HepG2 (cell line): ENCODE results near the gene PCDHA7.

Experiments
- GLMP ChIP-seq: sonication (generic); formaldehyde crosslinking; IDR thresholded peaks from 2 replicates; pipeline ENCODE4 v1.9.0; 2021; ENCODE audit warnings: missing genetic modification reagents, mild to moderate bottlenecking, borderline replicate concordance
- NR3C1 ChIP-seq: sonication (generic); formaldehyde crosslinking; IDR thresholded peaks from 2 replicates; pipeline ENCODE4 v1.4.0; 2020; ENCODE audit warnings: missing genetic modification reagents
- PHF8 ChIP-seq: sonication (generic); formaldehyde crosslinking; IDR thresholded peaks from 2 replicates; pipeline ENCODE4 v1.5.0; 2020; ENCODE audit warnings: missing genetic modification reagents
- ZKSCAN8 ChIP-seq: IDR thresholded peaks from 2 replicates; pipeline ENCODE4 v1.6.1; 2016; ENCODE audit warnings: borderline replicate concordance, missing genetic modification reagents, missing compliant biosample characterization
- ZNF501 ChIP-seq: sonication (generic); formaldehyde crosslinking; IDR thresholded peaks from 2 replicates; pipeline ENCODE4 v1.5.1; 2020; ENCODE audit warnings: mild to moderate bottlenecking, moderate library complexity, missing genetic modification reagents
- ZNF614 ChIP-seq: IDR thresholded peaks from 2 replicates; pipeline ENCODE4 v1.6.1; 2018; ENCODE audit warnings: missing biosample characterization, missing genetic modification reagents, inconsistent platforms, borderline replicate concordance

GRCh38 chr5:140883373-140883772 lies 49.3 kb downstream of the PCDHA7 start:
- no peak for TF ChIP-seq ZNF614 (CRISPR knock-in tag)
- TF ChIP-seq PHF8, result no peak
- no peak for TF ChIP-seq ZKSCAN8 (CRISPR knock-in tag)
- TF ChIP-seq NR3C1 (CRISPR knock-in tag), result no peak
- no peak for TF ChIP-seq GLMP
- no peak for TF ChIP-seq ZNF501 (CRISPR knock-in tag)
